Measurements from ENCODE around the gene APLN. TPM values are rescaled to one million over a fixed set of nuclear protein-coding genes. Genes with fewer than 3 reads are reported as not detected.

Gene APLN
- total and polyA plus RNA-seq, 9 of the 15 experiments (the other 6 are each of a cell fraction or from before 2014, with no cell fraction given), result 0.04 to 0.06 TPM; not detected in 7

DNA sequence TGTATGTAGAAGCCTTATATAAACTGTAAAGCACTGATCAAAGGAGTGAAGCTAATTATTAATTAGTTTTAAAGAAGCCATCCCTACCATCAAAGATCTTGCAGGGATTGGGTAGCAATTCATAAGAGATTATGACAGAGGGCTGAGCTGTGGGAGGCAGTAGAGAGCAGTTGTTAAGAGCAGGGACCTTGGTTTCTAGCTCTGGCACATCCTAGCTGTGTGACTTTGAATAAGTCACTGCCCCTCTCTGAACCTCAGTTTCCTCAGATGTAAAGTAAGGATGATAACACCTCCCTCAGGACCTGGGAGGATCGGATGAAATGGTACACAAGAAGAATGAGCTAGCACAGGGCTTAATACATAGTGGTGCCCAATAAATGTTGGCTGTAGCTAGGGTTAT lies 45.4 kb downstream of the APLN start:
- intact Hi-C loops (cut with micrococcal nuclease), result loop anchor here (5.0 kb wide), 4 partner anchors 48 to 583 kb away; no protein-coding TSS in a partner anchor
- ATAC-seq (peak; percentile 43; the same call in 2 of the 3 replicates), DNase-seq (ENCODE audit: extremely low read depth in 1 of 4, low spot score in 3 of 4) (peak in 3 of 4 experiments; percentile 11 to 17 (median 11)), FAIRE-seq (no peak)
- 0% methylated on average over 1 of the region's 1 CpG for WGBS (ENCODE audit: insufficient coverage, low coverage, missing lambda C conversion rate)
- CTCF ChIA-PET (ENCODE audit: low intra/inter-chr PET ratio), result interaction anchor here (1.4 kb wide), 1 partner anchor 117 kb away, joined by 4 read pairs; no protein-coding TSS in a partner anchor
- Histone ChIP-seq H3K4me3 (no peak overlapping the region), H2AFZ (ENCODE audit: low read depth, low read length) (no peak overlapping the region), H3K9me1 (ENCODE audit: control insufficient read depth, insufficient read depth, low read length) (peaks cover 4% of the 10 kb centered on the region), H3K27me3 (ENCODE audit: control insufficient read depth in 2 of 2, insufficient read depth in 2 of 2, low read length in 2 of 2) (no peaks in the 10 kb centered on the region), H3K4me1 (replicated peaks in 1 of 2; ENCODE audit: control insufficient read depth in 2 of 2, insufficient read depth in 2 of 2, low read length in 2 of 2) (peaks cover 8 to 9% of the 10 kb centered on the region in 2 experiments; a peak in 4 of 5 replicates), H3K27ac (ENCODE audit: extremely low read depth, low read depth, low read length) (no peak overlapping the region), H3K9ac (ENCODE audit: insufficient read depth in 1 of 2, low read depth in 2 of 2, low read length in 2 of 2) (no peak overlapping the region), H3K79me2 (ENCODE audit: control insufficient read depth, insufficient read depth, low read length) (no peaks in the 10 kb centered on the region), H4K20me1 (replicated peaks; ENCODE audit: control insufficient read depth, insufficient read depth, low read length) (no peaks in the 10 kb centered on the region), H3K4me2 (ENCODE audit: insufficient read depth, low read length) (no peak overlapping the region), H3K9me3 (replicated peaks; ENCODE audit: control insufficient read depth, insufficient read depth, low read depth, low read length) (no peaks in the 10 kb centered on the region), H3K36me3 (ENCODE audit: control insufficient read depth, insufficient read depth, low read length) (no peaks in the 10 kb centered on the region)
- POLR2A ChIA-PET, result no interaction called here
- no TSS peak for BruUV-seq (replicated peaks)
- in situ Hi-C loops (cut with MboI), result loop anchor here (5.0 to 10.0 kb wide), 4 partner anchors 118 to 455 kb away; no protein-coding TSS in a partner anchor
- TF ChIP-seq ZNF766 (CRISPR knock-in tag; conservative IDR thresholded peaks at IDR 0.05), result no peak
- TF ChIP-seq, protein P1, sequence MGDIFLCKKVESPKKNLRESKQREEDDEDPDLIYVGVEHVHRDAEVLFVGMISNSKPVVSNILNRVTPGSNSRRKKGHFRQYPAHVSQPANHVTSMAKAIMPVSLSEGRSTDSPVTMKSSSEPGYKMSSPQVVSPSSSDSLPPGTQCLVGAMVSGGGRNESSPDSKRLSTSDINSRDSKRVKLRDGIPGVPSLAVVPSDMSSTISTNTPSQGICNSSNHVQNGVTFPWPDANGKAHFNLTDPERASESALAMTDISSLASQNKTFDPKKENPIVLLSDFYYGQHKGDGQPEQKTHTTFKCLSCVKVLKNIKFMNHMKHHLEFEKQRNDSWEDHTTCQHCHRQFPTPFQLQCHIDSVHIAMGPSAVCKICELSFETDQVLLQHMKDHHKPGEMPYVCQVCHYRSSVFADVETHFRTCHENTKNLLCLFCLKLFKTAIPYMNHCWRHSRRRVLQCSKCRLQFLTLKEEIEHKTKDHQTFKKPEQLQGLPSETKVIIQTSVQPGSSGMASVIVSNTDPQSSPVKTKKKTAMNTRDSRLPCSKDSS (IDR thresholded peaks at IDR 0.05; ENCODE audit: low read depth, partially characterized antibody), result no peak
- TF ChIP-seq GTF2E2 (tag; IDR thresholded peaks at IDR 0.05), result no peak
- no peak for TF ChIP-seq ZNF224 (CRISPR knock-in tag; IDR thresholded peaks at IDR 0.05)
- TF ChIP-seq, protein P2, sequence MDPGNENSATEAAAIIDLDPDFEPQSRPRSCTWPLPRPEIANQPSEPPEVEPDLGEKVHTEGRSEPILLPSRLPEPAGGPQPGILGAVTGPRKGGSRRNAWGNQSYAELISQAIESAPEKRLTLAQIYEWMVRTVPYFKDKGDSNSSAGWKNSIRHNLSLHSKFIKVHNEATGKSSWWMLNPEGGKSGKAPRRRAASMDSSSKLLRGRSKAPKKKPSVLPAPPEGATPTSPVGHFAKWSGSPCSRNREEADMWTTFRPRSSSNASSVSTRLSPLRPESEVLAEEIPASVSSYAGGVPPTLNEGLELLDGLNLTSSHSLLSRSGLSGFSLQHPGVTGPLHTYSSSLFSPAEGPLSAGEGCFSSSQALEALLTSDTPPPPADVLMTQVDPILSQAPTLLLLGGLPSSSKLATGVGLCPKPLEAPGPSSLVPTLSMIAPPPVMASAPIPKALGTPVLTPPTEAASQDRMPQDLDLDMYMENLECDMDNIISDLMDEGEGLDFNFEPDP (CRISPR knock-in tag; IDR thresholded peaks at IDR 0.05), result no peak
- TF ChIP-seq, protein P3, sequence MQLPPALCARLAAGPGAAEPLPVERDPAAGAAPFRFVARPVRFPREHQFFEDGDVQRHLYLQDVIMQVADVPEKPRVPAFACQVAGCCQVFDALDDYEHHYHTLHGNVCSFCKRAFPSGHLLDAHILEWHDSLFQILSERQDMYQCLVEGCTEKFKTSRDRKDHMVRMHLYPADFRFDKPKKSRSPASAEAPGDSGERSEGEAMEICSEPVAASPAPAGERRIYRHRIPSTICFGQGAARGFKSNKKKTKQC (CRISPR knock-in tag; IDR thresholded peaks at IDR 0.05), result no peak
- TF ChIP-seq ZBTB8A (IDR thresholded peaks at IDR 0.05; ENCODE audit: partially characterized antibody), result no peak
- no peak for TF ChIP-seq TCF3 (CRISPR knock-in tag; IDR thresholded peaks at IDR 0.05)
- TF ChIP-seq ZC3H11A (IDR thresholded peaks at IDR 0.05; ENCODE audit: low read depth, low read length), result no peak
- no peak for TF ChIP-seq NR3C1 (CRISPR knock-in tag; IDR thresholded peaks at IDR 0.05)
- TF ChIP-seq NFRKB (IDR thresholded peaks at IDR 0.05; ENCODE audit: low read depth), result no peak
- TF ChIP-seq, protein P4, sequence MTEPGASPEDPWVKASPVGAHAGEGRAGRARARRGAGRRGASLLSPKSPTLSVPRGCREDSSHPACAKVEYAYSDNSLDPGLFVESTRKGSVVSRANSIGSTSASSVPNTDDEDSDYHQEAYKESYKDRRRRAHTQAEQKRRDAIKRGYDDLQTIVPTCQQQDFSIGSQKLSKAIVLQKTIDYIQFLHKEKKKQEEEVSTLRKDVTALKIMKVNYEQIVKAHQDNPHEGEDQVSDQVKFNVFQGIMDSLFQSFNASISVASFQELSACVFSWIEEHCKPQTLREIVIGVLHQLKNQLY (CRISPR knock-in tag; conservative IDR thresholded peaks at IDR 0.05), result no peak
- TF ChIP-seq, protein P5, sequence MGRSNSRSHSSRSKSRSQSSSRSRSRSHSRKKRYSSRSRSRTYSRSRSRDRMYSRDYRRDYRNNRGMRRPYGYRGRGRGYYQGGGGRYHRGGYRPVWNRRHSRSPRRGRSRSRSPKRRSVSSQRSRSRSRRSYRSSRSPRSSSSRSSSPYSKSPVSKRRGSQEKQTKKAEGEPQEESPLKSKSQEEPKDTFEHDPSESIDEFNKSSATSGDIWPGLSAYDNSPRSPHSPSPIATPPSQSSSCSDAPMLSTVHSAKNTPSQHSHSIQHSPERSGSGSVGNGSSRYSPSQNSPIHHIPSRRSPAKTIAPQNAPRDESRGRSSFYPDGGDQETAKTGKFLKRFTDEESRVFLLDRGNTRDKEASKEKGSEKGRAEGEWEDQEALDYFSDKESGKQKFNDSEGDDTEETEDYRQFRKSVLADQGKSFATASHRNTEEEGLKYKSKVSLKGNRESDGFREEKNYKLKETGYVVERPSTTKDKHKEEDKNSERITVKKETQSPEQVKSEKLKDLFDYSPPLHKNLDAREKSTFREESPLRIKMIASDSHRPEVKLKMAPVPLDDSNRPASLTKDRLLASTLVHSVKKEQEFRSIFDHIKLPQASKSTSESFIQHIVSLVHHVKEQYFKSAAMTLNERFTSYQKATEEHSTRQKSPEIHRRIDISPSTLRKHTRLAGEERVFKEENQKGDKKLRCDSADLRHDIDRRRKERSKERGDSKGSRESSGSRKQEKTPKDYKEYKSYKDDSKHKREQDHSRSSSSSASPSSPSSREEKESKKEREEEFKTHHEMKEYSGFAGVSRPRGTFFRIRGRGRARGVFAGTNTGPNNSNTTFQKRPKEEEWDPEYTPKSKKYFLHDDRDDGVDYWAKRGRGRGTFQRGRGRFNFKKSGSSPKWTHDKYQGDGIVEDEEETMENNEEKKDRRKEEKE (IDR thresholded peaks at IDR 0.05; ENCODE audit: borderline replicate concordance in 1 of 2, control insufficient read depth in 1 of 2, low read depth in 2 of 2, low read length in 1 of 2), result no peak
